ENCODE results near the gene GLIS1.

GRCh38 chr1:53482441-53483153, 256.4 kb downstream of the GLIS1 start:
- TF ChIP-seq CTCF (IDR thresholded peaks at IDR 0.05; ENCODE audit: insufficient read depth, low read length, poor library complexity, severe bottlenecking) = no peak
- no peak for TF ChIP-seq EZH2phosphoT487 (conservative IDR thresholded peaks at IDR 0.05; ENCODE audit: low read length)
